ENCODE results near the gene MED26.

Gene MED26

DNA sequence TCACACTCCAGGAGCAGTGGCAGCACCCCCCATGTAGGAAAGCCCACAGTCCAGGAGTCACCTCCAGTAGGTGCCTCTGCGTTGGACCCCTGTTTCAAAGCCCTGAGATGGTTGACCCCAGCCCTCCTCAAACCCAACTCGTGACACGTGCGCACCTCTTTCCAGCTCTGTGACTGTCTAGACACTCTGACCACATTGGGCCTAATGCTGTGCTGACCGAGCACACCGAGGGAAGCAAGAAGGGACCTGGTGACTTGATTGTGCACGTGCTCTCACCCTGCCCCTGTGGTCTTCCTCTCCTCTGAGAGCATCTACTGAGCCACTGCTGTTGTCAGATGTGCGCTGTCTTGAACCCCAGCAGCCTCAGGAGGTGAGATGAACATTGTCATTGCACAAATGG, 32.9 kb downstream of the MED26 start:
- H3K4me3 ChIP-seq (ENCODE audit: low read depth, low read length) = no peak overlapping the region

DNA sequence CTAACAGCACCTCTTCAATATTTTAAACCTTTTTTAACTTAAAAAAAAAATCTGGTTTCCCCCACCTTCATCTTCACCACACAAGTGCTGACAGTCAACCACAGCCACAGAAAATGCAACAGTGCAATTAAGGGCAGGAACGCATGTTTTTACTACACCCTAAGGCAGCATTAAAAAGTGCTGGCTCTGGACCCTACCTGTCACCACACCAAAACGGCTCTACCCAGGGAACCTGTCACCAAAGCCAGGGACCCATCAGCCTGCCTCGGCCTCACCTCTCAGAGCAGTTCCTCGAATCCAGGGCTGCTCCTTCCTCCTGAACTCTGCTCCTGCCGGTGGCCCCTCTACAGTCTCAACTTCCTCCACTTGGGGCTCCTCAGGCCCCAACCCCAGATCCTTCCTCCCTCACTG, 33.3 kb downstream of the MED26 start:
- no peak overlapping the region for H3K4me3 ChIP-seq (ENCODE audit: low read depth, low read length)

More for the DNA sequence above, 32.9 kb downstream of the MED26 start:
- TF ChIP-seq, protein P1, sequence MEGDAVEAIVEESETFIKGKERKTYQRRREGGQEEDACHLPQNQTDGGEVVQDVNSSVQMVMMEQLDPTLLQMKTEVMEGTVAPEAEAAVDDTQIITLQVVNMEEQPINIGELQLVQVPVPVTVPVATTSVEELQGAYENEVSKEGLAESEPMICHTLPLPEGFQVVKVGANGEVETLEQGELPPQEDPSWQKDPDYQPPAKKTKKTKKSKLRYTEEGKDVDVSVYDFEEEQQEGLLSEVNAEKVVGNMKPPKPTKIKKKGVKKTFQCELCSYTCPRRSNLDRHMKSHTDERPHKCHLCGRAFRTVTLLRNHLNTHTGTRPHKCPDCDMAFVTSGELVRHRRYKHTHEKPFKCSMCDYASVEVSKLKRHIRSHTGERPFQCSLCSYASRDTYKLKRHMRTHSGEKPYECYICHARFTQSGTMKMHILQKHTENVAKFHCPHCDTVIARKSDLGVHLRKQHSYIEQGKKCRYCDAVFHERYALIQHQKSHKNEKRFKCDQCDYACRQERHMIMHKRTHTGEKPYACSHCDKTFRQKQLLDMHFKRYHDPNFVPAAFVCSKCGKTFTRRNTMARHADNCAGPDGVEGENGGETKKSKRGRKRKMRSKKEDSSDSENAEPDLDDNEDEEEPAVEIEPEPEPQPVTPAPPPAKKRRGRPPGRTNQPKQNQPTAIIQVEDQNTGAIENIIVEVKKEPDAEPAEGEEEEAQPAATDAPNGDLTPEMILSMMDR (IDR thresholded peaks at IDR 0.05; ENCODE audit: low read depth, low read length) = no peak

DNA sequence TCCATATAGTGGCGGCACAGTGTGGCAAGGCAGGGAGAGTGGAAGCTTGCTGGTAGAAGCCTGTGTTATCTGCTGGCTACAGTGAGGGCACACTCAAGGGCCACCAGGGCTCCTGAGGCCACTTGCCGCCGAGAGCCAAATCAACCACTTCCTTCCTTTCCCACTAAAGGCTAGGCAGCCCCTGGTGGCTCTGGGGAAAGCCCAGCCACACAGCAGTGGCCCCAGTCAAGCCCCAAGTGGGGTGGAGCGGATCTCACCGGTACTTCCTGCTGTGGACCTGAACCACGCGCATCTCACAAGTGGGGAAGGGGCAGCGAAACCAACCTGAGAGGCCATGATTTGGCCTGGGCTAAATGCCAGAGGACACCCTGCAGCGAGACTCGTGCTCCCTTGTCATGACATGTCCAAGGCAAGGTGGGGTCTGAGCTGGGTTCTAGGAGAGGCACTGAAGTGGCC, 33.8 kb downstream of the MED26 start:
- TF ChIP-seq, protein P1 (IDR thresholded peaks at IDR 0.05; ENCODE audit: low read depth, low read length) = no peak
- no peak overlapping the region for H3K4me3 ChIP-seq (ENCODE audit: low read depth, low read length)

More for the DNA sequence above, 33.3 kb downstream of the MED26 start:
- TF ChIP-seq, protein P1 (IDR thresholded peaks at IDR 0.05; ENCODE audit: low read depth, low read length) = no peak

DNA sequence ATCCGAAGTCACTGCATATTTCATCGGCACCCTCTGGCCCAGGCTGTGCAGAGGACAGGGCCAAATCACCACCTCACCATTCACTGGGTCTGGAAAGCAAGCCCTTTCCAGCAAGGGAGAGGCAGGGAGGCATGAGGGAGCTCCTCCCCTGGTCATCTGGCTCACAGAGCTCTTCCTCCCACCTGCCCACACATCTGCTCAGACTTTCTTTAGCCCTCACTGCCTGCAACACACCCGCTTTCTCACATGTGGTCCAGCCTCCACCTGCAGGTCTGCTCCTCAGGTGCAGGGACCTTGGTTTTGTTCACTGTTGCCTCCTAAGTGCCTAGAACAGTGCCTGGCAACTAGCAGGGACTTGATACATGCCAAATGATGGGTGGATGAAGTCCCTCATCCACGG, 34.8 kb downstream of the MED26 start:
- TF ChIP-seq, protein P1 (IDR thresholded peaks at IDR 0.05; ENCODE audit: low read depth, low read length) = no peak
- H3K4me3 ChIP-seq (ENCODE audit: low read depth, low read length) = no peak overlapping the region

DNA sequence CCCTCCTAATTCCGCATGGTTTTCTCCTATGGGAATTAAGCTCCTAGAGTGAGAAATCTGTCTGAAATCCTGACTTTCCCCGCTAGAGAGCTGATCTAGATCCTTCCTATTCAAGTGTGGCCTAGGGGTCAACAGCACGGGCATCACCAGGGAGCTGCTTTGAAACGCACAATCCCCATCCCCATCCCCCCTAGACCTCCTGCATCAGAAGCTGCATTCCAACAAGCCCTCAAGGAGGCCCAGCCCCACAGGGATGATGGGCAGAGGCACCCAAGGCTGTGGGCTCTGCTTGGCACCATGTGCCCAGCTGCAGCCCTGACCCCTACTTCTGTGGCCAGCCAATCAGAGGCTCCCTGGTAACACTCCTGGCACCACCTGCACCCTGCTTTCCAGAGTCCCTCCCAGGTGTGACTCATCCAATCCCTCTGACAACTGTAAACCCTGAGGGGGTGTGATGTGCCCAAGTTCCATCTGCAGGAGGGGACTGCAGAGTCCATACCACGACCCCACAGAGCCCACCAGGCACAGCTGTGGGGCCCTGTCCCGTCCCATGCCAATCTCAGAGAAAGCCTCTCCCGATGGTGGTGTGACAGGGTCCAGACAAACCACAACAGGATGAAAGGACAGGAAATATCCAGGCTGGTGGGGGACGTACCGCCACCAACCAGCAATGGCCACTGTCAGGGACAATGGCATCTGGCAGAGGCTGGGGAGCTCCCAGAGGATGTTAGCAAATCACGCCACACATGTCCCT, 36.0 kb downstream of the MED26 start:
- no peak overlapping the region for H3K4me3 ChIP-seq (ENCODE audit: low read depth, low read length)
- TF ChIP-seq, protein P1 (IDR thresholded peaks at IDR 0.05; ENCODE audit: low read depth, low read length) = no peak

DNA sequence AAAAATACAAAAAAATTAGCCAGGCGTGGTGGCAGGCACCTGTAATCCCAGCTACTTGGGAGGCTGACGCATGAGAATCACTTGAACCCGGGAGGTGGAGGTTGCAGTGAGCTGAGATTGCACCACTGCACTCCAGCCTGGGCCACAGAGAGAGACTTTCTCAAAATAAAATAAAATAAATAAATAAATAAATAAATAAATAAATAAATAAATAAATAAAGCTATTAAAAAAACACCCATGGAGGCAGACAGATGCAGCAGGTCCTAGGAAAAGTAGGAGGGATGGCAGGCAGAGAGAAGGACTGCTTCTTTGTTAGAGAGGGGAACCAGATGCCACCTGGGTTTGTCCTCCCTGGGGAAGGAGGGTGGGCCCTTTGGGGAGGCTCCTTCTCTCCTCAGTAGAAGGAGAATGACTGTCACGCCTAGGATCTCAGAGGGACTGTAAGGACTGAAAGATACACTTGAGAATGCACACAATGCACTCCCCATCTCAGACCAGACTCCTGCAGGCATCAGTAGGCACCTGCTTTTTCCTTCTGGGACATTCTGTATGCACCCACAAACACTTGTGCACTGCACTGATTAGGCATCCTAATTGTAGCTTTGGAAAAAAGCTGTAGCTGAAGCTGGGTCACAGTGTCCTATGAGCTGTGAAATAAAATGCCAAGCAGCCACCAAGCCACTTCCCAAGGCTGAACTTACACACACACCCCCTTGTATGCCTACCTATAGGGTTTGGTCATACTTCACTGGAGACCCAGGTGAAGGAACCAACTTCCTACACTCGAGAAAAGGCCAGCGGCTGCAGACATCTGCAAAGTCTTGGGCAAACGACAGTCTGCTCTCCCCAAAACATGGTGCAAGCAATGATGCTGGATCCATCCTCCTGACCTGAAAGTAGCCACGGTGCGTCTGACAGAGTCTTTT, 36.9 kb downstream of the MED26 start:
- no peak overlapping the region for H3K4me3 ChIP-seq (ENCODE audit: low read depth, low read length)
- TF ChIP-seq, protein P1 (IDR thresholded peaks at IDR 0.05; ENCODE audit: low read depth, low read length) = no peak
